ENCODE data around the gene DLGAP4. TPM values are rescaled to one million over a fixed set of nuclear protein-coding genes. Genes with fewer than 3 reads are reported as not detected.

Gene DLGAP4
- total RNA-seq, 4 donors from 2014 or later, result 33.5 to 159 (median 56.6) TPM

GRCh38 chr20:36284751-36285150 is 21.4 kb upstream of the DLGAP4 start:
- H3K4me3 ChIP-seq, result no peak overlapping the region
- intact Hi-C loops (cut with DNase I; ENCODE audit: low total_unique reads), result no loop called here
- DNase-seq, result no peak
- H3K27ac ChIP-seq, result no peak overlapping the region
- H3K36me3 ChIP-seq, result no peaks in the 10 kb centered on the region
- no peaks in the 10 kb centered on the region for H3K4me1 ChIP-seq
- H3K27me3 ChIP-seq, result peaks cover 16% of the 10 kb centered on the region
- 87% methylated on average over 5 of the region's 5 CpGs; no CpG with 5 or more reads in 1 of the 2 donors for WGBS, 2 donors (ENCODE audit: low coverage in 1 of 2)
- no peak for TF ChIP-seq EP300 (IDR thresholded peaks at IDR 0.05; ENCODE audit: low read depth)
- no peak for TF ChIP-seq POLR2A (IDR thresholded peaks at IDR 0.05)
- no peak for TF ChIP-seq POLR2AphosphoS5 (IDR thresholded peaks at IDR 0.05)
- TF ChIP-seq CTCF (IDR thresholded peaks at IDR 0.05), result no peak
- no peaks in the 10 kb centered on the region for H3K9me3 ChIP-seq
- in situ Hi-C loops (cut with MboI; ENCODE audit: low pct_ligation_motif_present in 1 of 4, low pct_unique_long_range_greater_than_20kb in 1 of 4, low sequenced_read_pairs in 3 of 4), result no loop called here

GRCh38 chr20:36285746-36286447 is 20.2 kb upstream of the DLGAP4 start:
- in situ Hi-C loops (cut with MboI; ENCODE audit: low pct_ligation_motif_present in 1 of 4, low pct_unique_long_range_greater_than_20kb in 1 of 4, low sequenced_read_pairs in 3 of 4) (no loop called here), intact Hi-C loops (cut with DNase I; ENCODE audit: low total_unique reads) (no loop called here)
- no peak for DNase-seq
- no peaks in the 10 kb centered on the region for H3K36me3 ChIP-seq
- 70 to 85% methylated on average over 2 to 11 of the region's 11 CpGs for WGBS, 2 donors (ENCODE audit: low coverage in 1 of 2)
- H3K27ac ChIP-seq, result no peak overlapping the region
- H3K9me3 ChIP-seq, result no peaks in the 10 kb centered on the region
- peaks cover 15% of the 10 kb centered on the region for H3K27me3 ChIP-seq
- H3K4me3 ChIP-seq, result no peak overlapping the region
- TF ChIP-seq CTCF (IDR thresholded peaks at IDR 0.05) (no peak), POLR2A (IDR thresholded peaks at IDR 0.05) (no peak), EP300 (IDR thresholded peaks at IDR 0.05; ENCODE audit: low read depth) (no peak), POLR2AphosphoS5 (IDR thresholded peaks at IDR 0.05) (no peak)
- H3K4me1 ChIP-seq, result no peaks in the 10 kb centered on the region

- Histone ChIP-seq H3K4me1 (no peaks in the 10 kb centered on the region), H3K27me3 (peaks cover 59% of the 10 kb centered on the region), H3K27ac (no peak overlapping the region), H3K36me3 (no peaks in the 10 kb centered on the region), H3K9me3 (no peaks in the 10 kb centered on the region), H3K4me3 (no peak overlapping the region)
- no peak for DNase-seq
- TF ChIP-seq POLR2A (IDR thresholded peaks at IDR 0.05) (no peak), EP300 (IDR thresholded peaks at IDR 0.05; ENCODE audit: low read depth) (no peak)
- in situ Hi-C loops (cut with MboI; ENCODE audit: low pct_ligation_motif_present in 1 of 4, low pct_unique_long_range_greater_than_20kb in 1 of 4, low sequenced_read_pairs in 3 of 4) (no loop called here), intact Hi-C loops (cut with DNase I; ENCODE audit: low total_unique reads) (no loop called here)
- 50% methylated on average over 5 of the region's 5 CpGs; no CpG with 5 or more reads in 1 of the 2 donors for WGBS, 2 donors (ENCODE audit: low coverage in 1 of 2)
These were observed 8.5 kb upstream of the DLGAP4 start for GRCh38 chr20:36297656-36298055.

GRCh38 chr20:36298061-36298460 is 8.1 kb upstream of the DLGAP4 start:
- H3K4me3 ChIP-seq, result no peak overlapping the region
- H3K36me3 ChIP-seq, result no peaks in the 10 kb centered on the region
- TF ChIP-seq POLR2AphosphoS5 (IDR thresholded peaks at IDR 0.05), result no peak
- no peak for TF ChIP-seq EP300 (IDR thresholded peaks at IDR 0.05; ENCODE audit: low read depth)
- TF ChIP-seq POLR2A (IDR thresholded peaks at IDR 0.05), result no peak
- TF ChIP-seq CTCF (IDR thresholded peaks at IDR 0.05), result no peak
- in situ Hi-C loops (cut with MboI; ENCODE audit: low pct_ligation_motif_present in 1 of 4, low pct_unique_long_range_greater_than_20kb in 1 of 4, low sequenced_read_pairs in 3 of 4) (no loop called here), intact Hi-C loops (cut with DNase I; ENCODE audit: low total_unique reads) (no loop called here)
- no peaks in the 10 kb centered on the region for H3K4me1 ChIP-seq
- H3K27me3 ChIP-seq, result peaks cover 63% of the 10 kb centered on the region
- no peaks in the 10 kb centered on the region for H3K9me3 ChIP-seq
- WGBS, 2 donors (ENCODE audit: low coverage in 1 of 2), result 55 to 100% methylated on average over 1 to 3 of the region's 3 CpGs
- H3K27ac ChIP-seq, result no peak overlapping the region
- no peak for DNase-seq
